Right lobe of liver (tissue), 4 donors: Measurements from ENCODE around the gene AIF1L.
"Not testable (repeated sequence)": the region's sequence is repeated elsewhere in the genome, so short reads cannot be mapped to it uniquely, and the experiment has no call there.

Source experiments
- POLR2A ChIP-seq: fragments of 450-650 bp; IDR thresholded peaks from one replicate; pipeline ENCODE4 v1.6.1; 2017; ENCODE audit warnings: antibody characterized with exemption, mild to moderate bottlenecking
- TF ChIP-seq, protein P1 (sequence below), 4 donors: fragments of 200-600 bp in 3 of 4; fragments of 450-650 bp in 1 of 4; IDR thresholded peaks; one replicate each; pipeline versions ENCODE4 v1.5.1 to v1.8.0; 2016 to 2022; ENCODE audit warnings: antibody characterized with exemption in 4 of 4, mild to moderate bottlenecking in 2 of 4
- donor health status: DM: no; HTN: no; CAD: no.
- donor health status: DM: no; HTN: no; CAD: no.
- donor health status: DM: no; HTN: yes; CAD: no.

DNA sequence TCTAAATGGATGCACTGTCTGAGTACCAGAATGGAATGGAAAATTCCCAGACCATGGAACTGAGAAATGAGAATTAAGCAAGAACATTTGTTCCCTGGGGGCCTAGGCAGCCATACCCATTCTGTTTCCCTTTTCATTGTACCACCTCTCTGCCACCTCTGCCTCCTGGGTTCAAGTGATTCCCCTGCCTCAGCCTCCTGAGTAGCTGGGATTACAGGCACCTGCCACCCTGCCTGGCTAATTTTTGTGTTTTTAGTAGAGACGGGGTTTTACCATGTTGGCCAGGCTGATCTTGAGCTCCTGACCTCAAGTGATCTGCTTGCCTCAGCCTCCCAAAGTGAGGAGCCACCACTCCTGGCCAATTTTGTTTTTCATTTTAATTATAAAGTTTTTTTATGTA lies 62.3 kb downstream of the AIF1L start:
- TF ChIP-seq POLR2A = not testable (repeated sequence)
- TF ChIP-seq, protein P1, sequence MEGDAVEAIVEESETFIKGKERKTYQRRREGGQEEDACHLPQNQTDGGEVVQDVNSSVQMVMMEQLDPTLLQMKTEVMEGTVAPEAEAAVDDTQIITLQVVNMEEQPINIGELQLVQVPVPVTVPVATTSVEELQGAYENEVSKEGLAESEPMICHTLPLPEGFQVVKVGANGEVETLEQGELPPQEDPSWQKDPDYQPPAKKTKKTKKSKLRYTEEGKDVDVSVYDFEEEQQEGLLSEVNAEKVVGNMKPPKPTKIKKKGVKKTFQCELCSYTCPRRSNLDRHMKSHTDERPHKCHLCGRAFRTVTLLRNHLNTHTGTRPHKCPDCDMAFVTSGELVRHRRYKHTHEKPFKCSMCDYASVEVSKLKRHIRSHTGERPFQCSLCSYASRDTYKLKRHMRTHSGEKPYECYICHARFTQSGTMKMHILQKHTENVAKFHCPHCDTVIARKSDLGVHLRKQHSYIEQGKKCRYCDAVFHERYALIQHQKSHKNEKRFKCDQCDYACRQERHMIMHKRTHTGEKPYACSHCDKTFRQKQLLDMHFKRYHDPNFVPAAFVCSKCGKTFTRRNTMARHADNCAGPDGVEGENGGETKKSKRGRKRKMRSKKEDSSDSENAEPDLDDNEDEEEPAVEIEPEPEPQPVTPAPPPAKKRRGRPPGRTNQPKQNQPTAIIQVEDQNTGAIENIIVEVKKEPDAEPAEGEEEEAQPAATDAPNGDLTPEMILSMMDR (IDR thresholded peaks at IDR 0.05) = not testable (repeated sequence)
